HK-2 (cell line): ENCODE results near the gene LRRC53.

ENCODE experiments used
- DNase-seq: peaks from one replicate; pipeline ENCODE4 v3.0.0-alpha.2; 2018; ENCODE audit not compliant: unreplicated experiment

Gene LRRC53

GRCh38 chr1:74502858-74503257 lies 9.6 kb downstream of the LRRC53 start:
- no peak for DNase-seq

DNA sequence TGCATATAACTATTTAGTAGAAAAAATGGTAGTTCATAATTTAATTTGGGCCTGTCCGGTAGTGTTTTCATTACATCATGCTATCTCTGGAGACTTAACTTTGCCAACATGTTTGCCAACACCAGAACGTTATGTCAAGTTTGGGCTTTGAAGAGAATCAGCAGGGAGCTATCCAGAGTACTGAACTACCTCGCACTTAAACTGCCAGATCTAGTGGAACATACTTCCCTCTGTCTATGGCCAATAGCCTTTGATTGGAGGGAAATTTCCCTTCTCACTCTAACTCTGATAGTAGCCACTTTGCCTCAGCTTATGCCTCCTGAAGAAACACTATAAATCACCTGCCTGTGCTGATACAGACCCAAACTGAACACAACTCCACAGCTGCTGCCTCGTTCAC lies 10.0 kb downstream of the LRRC53 start:
- no peak for DNase-seq

DNA sequence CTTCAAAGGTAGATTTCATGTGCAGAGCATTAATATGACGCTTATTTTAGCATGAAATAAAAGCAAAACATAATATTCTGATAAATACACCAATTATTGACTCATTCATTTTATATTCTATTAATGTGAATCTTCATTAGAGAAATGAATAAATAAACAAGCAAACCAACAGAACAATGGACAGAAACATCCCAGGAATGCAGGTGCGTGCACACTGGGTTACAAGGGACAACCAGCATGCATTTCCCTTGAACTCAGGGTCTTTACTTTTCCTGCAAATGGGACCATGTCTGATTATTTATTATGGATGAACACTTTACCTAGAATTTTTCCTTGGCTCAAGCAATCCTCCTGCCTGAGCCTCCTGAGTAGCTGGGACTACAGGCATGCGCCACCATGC lies 13.5 kb downstream of the LRRC53 start:
- no peak for DNase-seq

- DNase-seq: no peak
These were observed 15.7 kb downstream of the LRRC53 start for GRCh38 chr1:74496669-74497068.

DNA sequence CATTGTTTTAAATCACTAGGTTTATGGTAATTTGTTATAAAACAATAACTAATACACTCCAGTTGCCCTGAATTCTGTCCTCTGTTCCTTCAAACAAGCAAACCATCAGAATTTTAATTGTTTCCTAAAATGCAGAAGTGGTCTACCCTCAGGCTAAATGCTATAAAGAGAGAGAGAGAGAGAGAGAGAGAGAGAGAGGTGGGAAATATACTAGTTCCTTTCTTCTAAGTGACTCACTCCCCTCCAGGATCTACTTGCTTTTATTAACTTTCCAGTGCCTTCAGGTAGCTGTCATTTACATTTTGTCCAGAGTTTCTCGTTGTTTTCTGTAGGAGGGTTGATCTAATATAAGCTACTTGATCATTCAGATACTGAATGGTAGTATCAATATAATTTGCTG lies 26.4 kb downstream of the LRRC53 start:
- no peak for DNase-seq

DNA sequence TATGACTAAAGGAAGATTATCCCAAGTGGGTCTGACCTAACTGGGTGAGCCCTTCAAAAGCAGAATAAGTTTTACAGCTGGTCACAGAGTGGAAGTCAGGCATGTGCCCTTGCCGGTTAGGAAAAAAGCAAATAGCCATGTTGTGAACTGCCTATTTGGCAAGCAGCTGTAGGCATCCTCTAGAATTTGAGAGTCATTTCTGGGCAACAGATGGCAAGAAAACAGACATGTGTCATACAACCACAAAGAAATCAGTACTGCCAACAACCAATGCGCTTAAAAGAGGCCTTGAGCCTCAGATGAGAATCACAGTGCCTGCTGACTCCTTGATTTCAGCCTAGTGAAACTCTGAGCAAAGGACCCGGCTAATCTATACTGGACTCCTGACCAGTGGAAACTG lies 26.8 kb downstream of the LRRC53 start:
- no peak for DNase-seq

GRCh38 chr1:74481607-74482006 lies 30.8 kb downstream of the LRRC53 start:
- DNase-seq: no peak

GRCh38 chr1:74480068-74480467 lies 32.3 kb downstream of the LRRC53 start:
- no peak for DNase-seq

DNA sequence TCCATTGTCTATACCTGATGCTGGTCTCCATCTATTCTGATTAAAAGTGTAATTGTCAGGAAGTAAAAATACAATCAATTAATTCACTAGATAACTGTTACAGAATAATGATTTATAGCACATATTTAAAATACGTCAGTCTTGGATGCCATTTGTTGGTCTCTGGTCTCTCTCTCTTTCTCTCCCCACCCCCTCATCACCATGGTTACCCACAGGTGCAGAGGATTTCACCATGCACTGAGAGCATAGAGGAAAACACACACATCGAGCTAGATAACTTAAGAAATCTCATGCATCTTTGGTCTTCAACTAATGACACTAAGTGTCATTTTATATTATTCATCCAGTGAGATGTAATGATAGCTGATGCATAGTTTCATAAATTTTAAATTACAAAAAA lies 33.4 kb downstream of the LRRC53 start:
- DNase-seq: no peak

DNA sequence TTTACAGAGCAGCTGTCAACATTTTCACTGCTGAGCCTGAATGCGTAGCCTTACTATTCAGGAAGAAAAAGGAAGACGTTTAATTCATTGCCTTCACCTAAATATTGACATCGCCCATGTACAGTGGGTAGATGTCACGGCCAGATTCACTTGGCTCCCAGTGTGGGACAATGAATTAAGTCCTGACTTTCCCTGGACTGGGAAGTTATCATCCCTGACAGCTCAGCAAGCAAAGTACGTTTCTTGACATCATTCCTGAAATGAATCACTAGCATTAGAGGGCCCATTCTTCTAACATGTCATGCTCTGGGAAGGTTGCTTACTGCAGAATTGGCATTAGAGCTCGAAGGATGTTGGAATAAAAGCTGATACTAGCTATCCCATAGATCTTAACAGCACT lies 37.8 kb downstream of the LRRC53 start:
- DNase-seq: no peak

GRCh38 chr1:74471470-74471869 lies 40.9 kb downstream of the LRRC53 start:
- DNase-seq: no peak

DNA sequence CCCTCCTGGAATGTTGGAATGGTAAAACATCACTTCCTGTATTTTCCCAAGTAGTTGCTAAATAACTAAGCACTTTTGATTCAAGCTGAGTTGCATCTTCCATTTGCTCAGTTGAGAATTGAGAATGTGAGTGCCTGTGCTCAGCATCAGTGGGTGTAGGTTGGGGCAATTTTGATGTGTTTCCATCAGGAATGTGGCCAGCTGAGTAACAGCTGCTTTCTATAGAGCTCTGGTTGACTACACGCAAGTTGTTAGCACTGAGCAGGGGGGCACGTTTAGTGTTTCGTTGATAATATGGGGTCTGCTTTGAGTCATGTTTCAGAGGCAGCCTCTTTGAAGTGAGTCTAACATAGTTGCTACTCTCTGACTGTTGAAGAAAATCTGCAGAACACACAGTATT lies 41.5 kb downstream of the LRRC53 start:
- no peak for DNase-seq

DNA sequence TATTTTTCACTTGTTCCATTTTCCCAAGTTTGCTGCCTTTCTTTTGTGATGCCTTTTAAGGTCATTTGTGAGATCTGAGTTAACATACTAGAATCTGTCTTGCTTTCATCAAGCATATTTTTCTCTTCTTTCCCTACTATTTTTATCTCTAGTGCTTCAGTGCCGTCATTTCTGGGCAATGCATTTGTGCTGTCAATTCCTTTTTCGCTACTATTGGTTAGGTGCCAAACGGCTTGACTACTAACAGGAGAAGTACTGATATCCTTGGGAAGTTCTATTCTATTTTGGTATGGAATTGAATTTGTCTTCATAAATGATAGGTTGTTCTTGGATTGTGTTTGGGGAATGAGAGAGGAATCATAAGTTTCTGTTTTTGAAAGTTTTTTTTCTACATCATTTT lies 42.2 kb downstream of the LRRC53 start:
- DNase-seq: no peak

GRCh38 chr1:74468982-74469603 lies 43.3 kb downstream of the LRRC53 start:
- no peak for DNase-seq

GRCh38 chr1:74467786-74468377 lies 44.5 kb downstream of the LRRC53 start:
- no peak for DNase-seq

GRCh38 chr1:74465193-74465681 lies 47.2 kb downstream of the LRRC53 start:
- no peak for DNase-seq

GRCh38 chr1:74464037-74464436 lies 48.4 kb downstream of the LRRC53 start:
- no peak for DNase-seq

DNA sequence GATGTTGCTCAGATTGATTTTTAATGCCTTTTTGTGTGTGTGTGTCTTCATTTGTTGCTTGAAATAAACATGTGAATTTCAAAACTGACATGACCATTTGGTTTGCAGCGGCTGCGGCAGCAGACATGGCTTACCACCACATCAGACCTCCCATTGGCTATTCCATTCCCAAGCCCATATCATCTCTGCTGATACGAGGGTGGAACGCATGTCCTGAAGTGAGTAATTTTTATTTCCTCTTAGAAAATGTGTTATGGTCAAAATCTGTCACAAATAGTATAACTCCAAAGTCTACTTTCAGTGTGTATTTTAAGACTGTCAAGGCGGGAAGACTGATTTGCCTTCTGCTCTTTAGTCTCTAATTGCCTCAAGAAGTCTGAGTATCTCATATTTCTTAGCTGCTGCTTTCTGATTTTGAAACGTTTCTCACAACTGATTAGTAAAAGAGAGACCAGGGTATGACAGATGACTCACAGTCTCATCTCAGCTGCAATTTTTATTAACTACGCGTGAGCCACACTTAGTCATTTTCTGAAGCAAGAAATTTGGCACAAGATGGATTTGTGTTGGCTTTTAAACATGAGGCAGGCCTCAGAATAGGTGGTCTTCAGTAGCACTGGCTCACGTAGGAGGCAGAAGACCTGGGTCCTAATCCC lies 49.0 kb downstream of the LRRC53 start:
- DNase-seq: no peak

DNA sequence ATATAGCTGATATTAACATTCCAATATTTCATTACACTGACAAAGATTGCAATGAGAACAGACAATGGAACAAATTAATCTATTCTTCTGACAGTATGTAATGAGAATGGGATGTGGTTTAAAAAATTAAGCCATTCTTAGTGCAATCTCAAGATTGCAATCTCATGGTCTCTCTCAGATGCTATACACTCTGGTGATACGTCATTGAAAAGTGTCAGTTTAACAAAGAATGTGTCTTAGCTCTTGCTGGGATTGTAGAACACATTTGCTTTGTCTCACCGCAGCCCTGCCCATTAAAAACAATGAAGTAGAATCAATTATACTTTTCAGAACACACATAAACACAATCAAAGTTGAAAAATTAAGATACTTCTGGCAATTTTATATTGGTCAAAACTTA lies 55.2 kb downstream of the LRRC53 start:
- DNase-seq: no peak

GRCh38 chr1:74455390-74455789 lies 57.0 kb downstream of the LRRC53 start:
- no peak for DNase-seq

GRCh38 chr1:74453277-74453676 lies 59.1 kb downstream of the LRRC53 start:
- DNase-seq: no peak

DNA sequence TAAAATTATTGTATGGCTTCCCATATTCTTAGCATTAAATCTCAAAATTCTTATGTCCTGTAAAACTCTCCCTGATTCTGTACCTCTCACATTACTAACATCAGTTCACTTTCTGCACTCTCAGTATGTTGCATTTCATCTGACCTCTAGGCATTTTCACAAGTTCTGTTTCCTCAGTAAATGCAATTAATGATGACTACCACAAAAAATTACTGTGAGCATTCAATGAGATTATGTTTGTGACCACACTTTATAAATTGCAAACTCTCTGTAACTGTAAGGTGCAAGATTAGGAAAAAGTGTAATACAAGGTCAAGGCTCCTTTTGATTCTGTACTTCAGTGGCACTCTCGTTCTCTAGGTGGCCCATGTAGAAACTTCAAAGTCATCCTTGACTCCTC lies 60.4 kb downstream of the LRRC53 start:
- no peak for DNase-seq

GRCh38 chr1:74437035-74437434 lies 75.4 kb downstream of the LRRC53 start:
- no peak for DNase-seq
